ENCODE data around the gene TMEM175.

The TMEM175 gene

GRCh38 chr4:952881-953573, 20.8 kb downstream of the TMEM175 start:
- Mint-ChIP-seq H3K4me1 (peaks cover 4% of the 10 kb centered on the region), H3K27ac (no peak overlapping the region)
- TF ChIP-seq CTCF (IDR thresholded peaks at IDR 0.05; ENCODE audit: unreplicated experiment in 3 of 3): no peak

GRCh38 chr4:953574-953915, 21.3 kb downstream of the TMEM175 start:
- Mint-ChIP-seq H3K36me3 (ENCODE audit: low read depth) (peaks cover 12% of the 10 kb centered on the region), H3K27ac (no peak overlapping the region), H3K27me3 (ENCODE audit: low read depth) (no peaks in the 10 kb centered on the region), H3K4me3 (no peak overlapping the region), H3K4me1 (peaks cover 4% of the 10 kb centered on the region), H3K9me3 (no peaks in the 10 kb centered on the region)
- no peak for TF ChIP-seq CTCF (IDR thresholded peaks at IDR 0.05; ENCODE audit: unreplicated experiment in 3 of 3)

More at GRCh38 chr4:952881-953573, 20.8 kb downstream of the TMEM175 start:
- Mint-ChIP-seq H3K4me3 (no peak overlapping the region), H3K36me3 (ENCODE audit: low read depth) (peaks cover 12% of the 10 kb centered on the region), H3K27me3 (ENCODE audit: low read depth) (no peaks in the 10 kb centered on the region), H3K9me3 (no peaks in the 10 kb centered on the region)

- peaks cover 4% of the 10 kb centered on the region for H3K4me1 Mint-ChIP-seq
- H3K27me3 Mint-ChIP-seq (ENCODE audit: low read depth): no peaks in the 10 kb centered on the region
- H3K9me3 Mint-ChIP-seq: no peaks in the 10 kb centered on the region
- no peak for TF ChIP-seq CTCF (IDR thresholded peaks at IDR 0.05; ENCODE audit: unreplicated experiment in 3 of 3)
- H3K27ac Mint-ChIP-seq: no peak overlapping the region
- H3K4me3 Mint-ChIP-seq: no peak overlapping the region
- peaks cover 12% of the 10 kb centered on the region for H3K36me3 Mint-ChIP-seq (ENCODE audit: low read depth)
These were observed 22.2 kb downstream of the TMEM175 start for GRCh38 chr4:954211-955020.

- Mint-ChIP-seq H3K9me3 (no peaks in the 10 kb centered on the region), H3K27ac (no peak overlapping the region), H3K27me3 (ENCODE audit: low read depth) (no peaks in the 10 kb centered on the region), H3K4me3 (no peak overlapping the region), H3K4me1 (peaks cover 4% of the 10 kb centered on the region), H3K36me3 (ENCODE audit: low read depth) (peaks cover 12% of the 10 kb centered on the region)
- no peak for TF ChIP-seq CTCF (IDR thresholded peaks at IDR 0.05; ENCODE audit: unreplicated experiment in 3 of 3)
These were observed 23.1 kb downstream of the TMEM175 start for GRCh38 chr4:955161-955921.

GRCh38 chr4:955931-956381, 23.7 kb downstream of the TMEM175 start:
- Mint-ChIP-seq H3K27me3 (ENCODE audit: low read depth) (no peaks in the 10 kb centered on the region), H3K4me3 (no peak overlapping the region), H3K27ac (no peak overlapping the region), H3K4me1 (peaks cover 2% of the 10 kb centered on the region), H3K36me3 (ENCODE audit: low read depth) (peaks cover 12% of the 10 kb centered on the region), H3K9me3 (no peaks in the 10 kb centered on the region)
- TF ChIP-seq CTCF (IDR thresholded peaks at IDR 0.05; ENCODE audit: unreplicated experiment in 3 of 3): no peak
